Measurements from ENCODE around the gene DSC1. TPM values are rescaled to one million over a fixed set of nuclear protein-coding genes. Genes with fewer than 3 reads are reported as not detected.

The DSC1 gene
- total RNA-seq, 1 experiment from 2014 or later: not detected

- no TSS peak for BruUV-seq (replicated peaks)
- Histone ChIP-seq H3K4me1 (ENCODE audit: insufficient read depth, low read length) (no peaks in the 10 kb centered on the region), H3K9me3 (ENCODE audit: low read length) (no peaks in the 10 kb centered on the region), H3K4me3 (ENCODE audit: low read length) (peak overlapping the region; percentile 63), H3K27ac (ENCODE audit: low read length) (peak overlapping the region; percentile 25; the same call in 1 of the 2 replicates), H4K20me1 (ENCODE audit: low read length) (no peaks in the 10 kb centered on the region), H3K36me3 (ENCODE audit: low read depth, low read length) (no peaks in the 10 kb centered on the region), H3K27me3 (ENCODE audit: low read length) (no peaks in the 10 kb centered on the region), H3K79me2 (ENCODE audit: low read length) (no peaks in the 10 kb centered on the region), H3K9me2 (replicated peaks; ENCODE audit: low read length) (no peaks in the 10 kb centered on the region), H3K4me2 (ENCODE audit: low read length) (peak overlapping the region; percentile 81), H3K9ac (ENCODE audit: low read length) (no peak overlapping the region), H2AFZ (ENCODE audit: low read length) (peak overlapping the region; percentile 58), H3F3A (ENCODE audit: low read length, unreplicated experiment) (no peaks in the 10 kb centered on the region)
- ChIA-PET POLR2A (ENCODE audit: unreplicated experiment) (no interaction called here), CTCF (no interaction called here)
- intact Hi-C loops (cut with micrococcal nuclease): loop anchor here (5.0 kb wide), 1 partner anchor 40 kb away; no protein-coding TSS in a partner anchor
- TF ChIP-seq EZH2 (IDR thresholded peaks at IDR 0.05; ENCODE audit: low read length, unreplicated experiment): no peak
- no peak for TF ChIP-seq EZH2phosphoT487 (IDR thresholded peaks at IDR 0.05; ENCODE audit: borderline replicate concordance, low read length)
- TF ChIP-seq, protein P1, sequence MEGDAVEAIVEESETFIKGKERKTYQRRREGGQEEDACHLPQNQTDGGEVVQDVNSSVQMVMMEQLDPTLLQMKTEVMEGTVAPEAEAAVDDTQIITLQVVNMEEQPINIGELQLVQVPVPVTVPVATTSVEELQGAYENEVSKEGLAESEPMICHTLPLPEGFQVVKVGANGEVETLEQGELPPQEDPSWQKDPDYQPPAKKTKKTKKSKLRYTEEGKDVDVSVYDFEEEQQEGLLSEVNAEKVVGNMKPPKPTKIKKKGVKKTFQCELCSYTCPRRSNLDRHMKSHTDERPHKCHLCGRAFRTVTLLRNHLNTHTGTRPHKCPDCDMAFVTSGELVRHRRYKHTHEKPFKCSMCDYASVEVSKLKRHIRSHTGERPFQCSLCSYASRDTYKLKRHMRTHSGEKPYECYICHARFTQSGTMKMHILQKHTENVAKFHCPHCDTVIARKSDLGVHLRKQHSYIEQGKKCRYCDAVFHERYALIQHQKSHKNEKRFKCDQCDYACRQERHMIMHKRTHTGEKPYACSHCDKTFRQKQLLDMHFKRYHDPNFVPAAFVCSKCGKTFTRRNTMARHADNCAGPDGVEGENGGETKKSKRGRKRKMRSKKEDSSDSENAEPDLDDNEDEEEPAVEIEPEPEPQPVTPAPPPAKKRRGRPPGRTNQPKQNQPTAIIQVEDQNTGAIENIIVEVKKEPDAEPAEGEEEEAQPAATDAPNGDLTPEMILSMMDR (conservative IDR thresholded peaks at IDR 0.05; ENCODE audit: low read depth, low read length): no peak
- DNase-seq (peak; percentile 74), ATAC-seq (peak; percentile 96)
These were observed 5.6 kb downstream of the DSC1 start for GRCh38 chr18:31156821-31157763.

DNA sequence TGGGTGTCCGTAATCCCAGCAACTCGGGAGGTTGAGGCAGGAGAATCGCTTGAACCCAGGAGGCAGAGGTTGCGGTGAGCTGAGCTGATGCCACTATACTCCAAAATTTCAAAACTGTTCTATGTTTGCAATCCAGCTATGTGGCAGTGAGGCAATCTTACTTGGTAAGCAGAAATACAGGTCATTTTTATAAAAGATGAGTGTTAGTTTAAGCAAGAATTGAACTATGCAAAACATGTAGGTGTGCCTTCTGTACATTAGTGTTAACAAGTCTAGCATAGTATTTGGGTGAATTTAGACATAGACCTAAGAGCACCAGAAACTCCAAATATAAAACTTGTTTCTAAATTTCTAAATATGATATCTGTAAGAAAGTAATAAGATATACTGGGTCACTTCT lies 7.2 kb downstream of the DSC1 start:
- Histone ChIP-seq H2AFZ (ENCODE audit: low read length) (no peak overlapping the region), H3K4me1 (ENCODE audit: insufficient read depth, low read length) (no peaks in the 10 kb centered on the region), H3K27me3 (ENCODE audit: low read length) (no peaks in the 10 kb centered on the region), H3K9me2 (replicated peaks; ENCODE audit: low read length) (no peaks in the 10 kb centered on the region), H3K4me2 (ENCODE audit: low read length) (no peak overlapping the region), H3K27ac (ENCODE audit: low read length) (no peak overlapping the region), H3K9ac (ENCODE audit: low read length) (no peak overlapping the region), H3K9me3 (ENCODE audit: low read length) (no peaks in the 10 kb centered on the region), H3K4me3 (ENCODE audit: low read length) (no peak overlapping the region), H4K20me1 (ENCODE audit: low read length) (no peaks in the 10 kb centered on the region), H3K79me2 (ENCODE audit: low read length) (no peaks in the 10 kb centered on the region), H3K36me3 (ENCODE audit: low read depth, low read length) (no peaks in the 10 kb centered on the region), H3F3A (ENCODE audit: low read length, unreplicated experiment) (no peaks in the 10 kb centered on the region)
- no TSS peak for BruUV-seq (replicated peaks)
- TF ChIP-seq EZH2 (IDR thresholded peaks at IDR 0.05; ENCODE audit: low read length, unreplicated experiment): no peak
- TF ChIP-seq, protein P1 (conservative IDR thresholded peaks at IDR 0.05; ENCODE audit: low read depth, low read length): no peak
- TF ChIP-seq EZH2phosphoT487 (IDR thresholded peaks at IDR 0.05; ENCODE audit: borderline replicate concordance, low read length): no peak
- POLR2A ChIA-PET (ENCODE audit: unreplicated experiment): no interaction called here
- no peak for DNase-seq
- no peak for ATAC-seq
- CTCF ChIA-PET: no interaction called here
- intact Hi-C loops (cut with micrococcal nuclease): loop anchor here (5.0 kb wide), 1 partner anchor 42 kb away; no protein-coding TSS in a partner anchor

DNA sequence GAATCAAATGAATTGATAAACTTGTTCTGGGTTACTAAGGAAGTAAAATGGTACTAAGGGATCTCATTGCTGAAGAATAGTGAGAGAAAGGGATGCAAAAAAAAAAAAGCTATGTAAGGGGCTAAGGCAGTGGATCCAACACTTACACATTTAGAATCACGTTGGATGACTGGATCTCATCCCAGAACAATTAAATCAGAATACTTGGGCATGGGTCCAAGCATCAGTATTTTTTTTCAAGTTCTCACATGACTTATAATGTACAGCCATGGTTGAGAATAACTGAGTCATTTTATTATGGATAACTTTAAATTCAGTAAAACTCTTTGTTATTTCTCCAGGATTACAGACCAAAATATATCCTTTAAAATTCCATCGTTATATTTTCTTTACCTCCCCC lies 8.5 kb downstream of the DSC1 start:
- ChIA-PET POLR2A (ENCODE audit: unreplicated experiment) (no interaction called here), CTCF (no interaction called here)
- BruUV-seq (replicated peaks): no TSS peak
- Histone ChIP-seq H3K4me2 (ENCODE audit: low read length) (no peak overlapping the region), H4K20me1 (ENCODE audit: low read length) (no peaks in the 10 kb centered on the region), H3K79me2 (ENCODE audit: low read length) (no peaks in the 10 kb centered on the region), H3F3A (ENCODE audit: low read length, unreplicated experiment) (no peaks in the 10 kb centered on the region), H3K27ac (ENCODE audit: low read length) (no peak overlapping the region), H2AFZ (ENCODE audit: low read length) (no peak overlapping the region), H3K4me1 (ENCODE audit: insufficient read depth, low read length) (no peaks in the 10 kb centered on the region), H3K36me3 (ENCODE audit: low read depth, low read length) (no peaks in the 10 kb centered on the region), H3K27me3 (ENCODE audit: low read length) (no peaks in the 10 kb centered on the region), H3K4me3 (ENCODE audit: low read length) (no peak overlapping the region), H3K9me3 (ENCODE audit: low read length) (no peaks in the 10 kb centered on the region), H3K9me2 (replicated peaks; ENCODE audit: low read length) (no peaks in the 10 kb centered on the region), H3K9ac (ENCODE audit: low read length) (no peak overlapping the region)
- TF ChIP-seq, protein P1 (conservative IDR thresholded peaks at IDR 0.05; ENCODE audit: low read depth, low read length): no peak
- TF ChIP-seq EZH2phosphoT487 (IDR thresholded peaks at IDR 0.05; ENCODE audit: borderline replicate concordance, low read length): no peak
- TF ChIP-seq EZH2 (IDR thresholded peaks at IDR 0.05; ENCODE audit: low read length, unreplicated experiment): no peak
- ATAC-seq: no peak
- intact Hi-C loops (cut with micrococcal nuclease): no loop called here
- DNase-seq: no peak
